GM23338 (cell line): ENCODE measurements around the gene TSC22D2.

Source experiments
- CREB1 ChIP-seq: fragments of 250-450 bp; sonication (Bioruptor Pico); IDR thresholded peaks from 2 replicates; pipeline ENCODE4 v1.5.0; 2020; ENCODE audit warnings: low read depth, mild to moderate bottlenecking, moderate library complexity
- CTCF ChIP-seq, 2 experiments: fragments of 200-600 bp in 1 of 2; sonication (generic) in 1 of 2; conservative IDR thresholded peaks; 2 replicates each; pipeline versions ENCODE4 v1.5.1 to v1.6.1; 2016 to 2017; ENCODE audit warnings: antibody characterized with exemption in 2 of 2, low read depth in 2 of 2, mild to moderate bottlenecking in 2 of 2, moderate library complexity in 1 of 2
- EZH2 ChIP-seq: fragments of 200-600 bp; sonication (generic); IDR thresholded peaks from one replicate; pipeline ENCODE4 v1.8.0; 2017; ENCODE audit warnings: antibody characterized with exemption, mild to moderate bottlenecking, low read depth; ENCODE audit not compliant: unreplicated experiment
- EZH2phosphoT487 ChIP-seq: fragments of 200-600 bp; sonication (generic); IDR thresholded peaks from one replicate; pipeline ENCODE4 v1.8.1; 2018; ENCODE audit warnings: antibody characterized with exemption; ENCODE audit not compliant: unreplicated experiment
- JUNB ChIP-seq: IDR thresholded peaks from one replicate; pipeline ENCODE4 v1.6.1; 2016; ENCODE audit warnings: antibody characterized with exemption; ENCODE audit not compliant: unreplicated experiment
- POLR2AphosphoS5 ChIP-seq: IDR thresholded peaks from 2 replicates; pipeline ENCODE4 v1.6.1; 2016; ENCODE audit warnings: antibody characterized with exemption, low read depth
- REST ChIP-seq: IDR thresholded peaks from one replicate; pipeline ENCODE4 v1.6.1; 2018; ENCODE audit warnings: antibody characterized with exemption; ENCODE audit not compliant: unreplicated experiment

GRCh38 chr3:150483226-150483625 lies 75.1 kb downstream of the TSC22D2 start:
- no peak for TF ChIP-seq CTCF (conservative IDR thresholded peaks at IDR 0.05; ENCODE audit: low read depth in 2 of 2)
- no peak for TF ChIP-seq POLR2AphosphoS5
- TF ChIP-seq EZH2 = no peak
- no peak for TF ChIP-seq EZH2phosphoT487
- TF ChIP-seq REST = no peak
- TF ChIP-seq JUNB = no peak
- no peak for TF ChIP-seq CREB1 (CRISPR knock-in tag)
